Breast epithelium (tissue), 4 donors: ENCODE measurements around the gene NOB1. TPM values are rescaled to one million over a fixed set of nuclear protein-coding genes. Genes with fewer than 3 reads are reported as not detected.

Experiments
- DNase-seq, 2 donors: peaks; one replicate each; pipeline ENCODE4 v3.0.0-alpha.2; 2019; ENCODE audit warnings: low spot score in 2 of 2
- H3K27ac ChIP-seq, 2 donors: fragments of 200-600 bp; sonication (generic) in 1 of 2; one replicate each; pipeline ENCODE4 v1.5.1; 2016 to 2019; ENCODE audit warnings: mild to moderate bottlenecking in 1 of 2
- H3K27me3 ChIP-seq, 2 donors: fragments of 200-600 bp; sonication (generic) in 1 of 2; one replicate each; pipeline versions ENCODE4 v1.5.1 to v1.6.0; 2017 to 2019; ENCODE audit warnings: control low read depth in 1 of 2, mild to moderate bottlenecking in 1 of 2
- H3K36me3 ChIP-seq: fragments of 200-600 bp; one replicate; pipeline ENCODE4 v1.5.1; 2019
- H3K4me1 ChIP-seq, 2 donors: fragments of 200-600 bp; sonication (generic); one replicate each; pipeline ENCODE4 v1.5.1; 2016 to 2019; ENCODE audit warnings: control low read depth in 1 of 2
- H3K4me3 ChIP-seq, 3 donors: fragments of 200-600 bp; sonication (generic); 1 replicate in 2 of 3; 2 replicates in 1 of 3; pipeline ENCODE4 v1.5.1; 2016 to 2019; ENCODE audit warnings: mild to moderate bottlenecking in 3 of 3, moderate library complexity in 2 of 3
- H3K9me3 ChIP-seq, 2 donors: fragments of 200-600 bp; sonication (generic) in 1 of 2; one replicate each; pipeline ENCODE4 v1.5.1; 2016 to 2019; ENCODE audit warnings: control low read depth in 1 of 2
- POLR2A ChIP-seq: fragments of 450-650 bp; IDR thresholded peaks from one replicate; pipeline ENCODE4 v1.6.1; 2016; ENCODE audit warnings: antibody characterized with exemption, mild to moderate bottlenecking, moderate library complexity
- POLR2AphosphoS5 ChIP-seq, 3 donors: sonication (generic); formaldehyde crosslinking; IDR thresholded peaks; one replicate each; pipeline ENCODE4 v1.6.1; 2017; ENCODE audit warnings: antibody characterized with exemption in 3 of 3
- intact Hi-C: fragments of 100-400 bp; cut with DNase I; formaldehyde crosslinking; loops from one replicate; pipeline ENCODE4 v1.15.1; 2023; ENCODE audit warnings: low total_unique reads
- total RNA-seq, 3 donors: library from RNA; depleted of rRNA; stranded (reverse); fragments of >200 nt; gene quantifications; one replicate each; pipeline ENCODE4 v1.1.0, GENCODE V29; 2016
- TF ChIP-seq, protein P1 (sequence below), 3 donors: fragments of 450-650 bp; IDR thresholded peaks; one replicate each; pipeline ENCODE4 v1.5.1; 2016 to 2017; ENCODE audit warnings: antibody characterized with exemption in 3 of 3, mild to moderate bottlenecking in 3 of 3, moderate library complexity in 3 of 3

Gene NOB1
- total RNA-seq, 3 donors from 2014 or later = 41.6 to 45.8 (median 41.8) TPM

DNA sequence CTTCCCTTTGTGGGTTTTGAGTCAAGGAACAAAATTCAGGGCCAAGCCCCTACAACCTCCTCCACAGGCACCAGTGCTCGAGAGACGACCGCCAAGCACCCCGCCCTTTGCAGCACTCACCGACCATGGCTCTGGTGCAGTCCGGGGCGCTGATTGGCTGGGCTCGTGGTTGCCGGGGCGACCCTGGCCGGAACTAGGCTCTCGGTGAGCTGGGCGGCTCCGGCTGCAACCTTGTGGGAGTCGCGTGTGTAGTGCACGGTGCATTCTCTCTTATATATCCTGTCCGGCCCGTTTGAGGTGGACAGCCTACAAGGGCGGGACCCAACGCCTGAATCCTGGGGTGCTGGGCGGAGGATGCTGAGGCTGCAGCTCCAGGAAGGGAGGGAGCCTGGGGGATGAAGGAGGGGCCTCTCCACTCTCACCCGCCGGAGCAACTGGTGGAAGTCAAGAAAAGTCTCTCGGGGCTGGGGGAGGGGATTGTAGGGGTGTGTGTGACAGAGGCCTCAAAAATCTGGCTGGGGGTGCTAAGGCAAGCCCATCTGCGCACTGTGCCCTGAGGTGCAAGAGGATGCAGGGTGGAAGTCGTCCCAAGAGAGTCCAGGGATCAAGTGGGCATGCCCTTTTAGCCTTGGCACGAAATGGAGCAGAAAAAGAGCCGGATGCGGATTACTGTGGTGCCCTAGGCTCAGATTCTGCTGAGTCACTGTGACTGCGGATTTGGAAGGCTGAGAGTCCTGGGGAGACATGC lies 28.2 kb downstream of the NOB1 start, which contains the start of gene NQO1:
NQO1 (minus strand) TSS at position 248 of the 748 bp plus-strand sequence; CDS start at position 127, 121 bp downstream.
- intact Hi-C loops = loop anchor here (2.0 kb wide), 1 partner anchor 14 kb away; no protein-coding TSS in a partner anchor

DNA sequence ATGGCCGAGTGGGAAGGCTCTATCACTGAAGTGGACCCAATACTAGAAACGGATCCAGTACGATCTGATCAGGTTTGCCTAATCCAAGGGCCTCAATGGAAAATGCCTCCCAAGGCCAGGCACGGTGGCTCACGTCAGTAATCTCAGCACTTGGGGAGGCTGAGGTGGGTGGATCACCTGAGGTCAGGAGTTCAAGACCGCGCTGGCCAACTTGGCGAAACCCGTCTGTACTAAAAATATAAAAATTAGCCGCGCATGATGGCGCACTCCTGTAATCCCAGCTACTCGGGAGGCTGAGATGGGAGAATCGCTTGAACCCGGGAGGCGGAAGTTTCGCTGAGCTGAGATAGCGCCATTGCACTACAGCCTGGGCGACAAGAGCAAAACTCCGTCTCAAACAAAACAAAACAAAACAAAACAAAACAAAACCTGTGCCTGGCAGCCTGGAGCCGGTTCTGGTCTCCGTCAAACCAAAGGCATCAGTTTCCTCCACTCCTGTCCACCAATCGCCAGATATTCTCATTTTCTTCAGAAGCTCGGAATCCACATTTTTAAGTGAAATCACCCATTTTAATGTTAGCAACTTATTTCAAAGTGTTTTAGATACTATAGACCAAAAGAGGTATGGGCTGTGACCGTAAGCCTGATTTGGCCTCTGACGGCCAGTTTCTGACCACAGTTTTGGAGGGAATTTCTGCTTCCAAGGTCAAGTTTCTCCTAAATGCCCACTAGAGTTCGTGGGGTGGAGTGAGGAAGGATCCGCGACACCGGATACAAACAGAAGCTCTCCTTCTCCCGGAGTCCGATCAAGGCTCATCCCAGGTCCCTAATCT lies 29.0 kb downstream of the NOB1 start:
- intact Hi-C loops = loop anchor here (2.0 kb wide), 1 partner anchor 15 kb away; no protein-coding TSS in a partner anchor

More for the DNA sequence above, 28.2 kb downstream of the NOB1 start, which contains the start of gene NQO1:
- peak; percentile 38 for TF ChIP-seq POLR2A
- TF ChIP-seq, protein P1, sequence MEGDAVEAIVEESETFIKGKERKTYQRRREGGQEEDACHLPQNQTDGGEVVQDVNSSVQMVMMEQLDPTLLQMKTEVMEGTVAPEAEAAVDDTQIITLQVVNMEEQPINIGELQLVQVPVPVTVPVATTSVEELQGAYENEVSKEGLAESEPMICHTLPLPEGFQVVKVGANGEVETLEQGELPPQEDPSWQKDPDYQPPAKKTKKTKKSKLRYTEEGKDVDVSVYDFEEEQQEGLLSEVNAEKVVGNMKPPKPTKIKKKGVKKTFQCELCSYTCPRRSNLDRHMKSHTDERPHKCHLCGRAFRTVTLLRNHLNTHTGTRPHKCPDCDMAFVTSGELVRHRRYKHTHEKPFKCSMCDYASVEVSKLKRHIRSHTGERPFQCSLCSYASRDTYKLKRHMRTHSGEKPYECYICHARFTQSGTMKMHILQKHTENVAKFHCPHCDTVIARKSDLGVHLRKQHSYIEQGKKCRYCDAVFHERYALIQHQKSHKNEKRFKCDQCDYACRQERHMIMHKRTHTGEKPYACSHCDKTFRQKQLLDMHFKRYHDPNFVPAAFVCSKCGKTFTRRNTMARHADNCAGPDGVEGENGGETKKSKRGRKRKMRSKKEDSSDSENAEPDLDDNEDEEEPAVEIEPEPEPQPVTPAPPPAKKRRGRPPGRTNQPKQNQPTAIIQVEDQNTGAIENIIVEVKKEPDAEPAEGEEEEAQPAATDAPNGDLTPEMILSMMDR (IDR thresholded peaks at IDR 0.05) = no peak
- peak; percentile 28 to 65 (median 58) for TF ChIP-seq POLR2AphosphoS5 (IDR thresholded peaks at IDR 0.05)
- Histone ChIP-seq H3K4me1 (peaks cover 0 to 6% of the 10 kb centered on the region in 2 donors), H3K9me3 (no peaks in the 10 kb centered on the region), H3K27ac (peak within 1 kb of the TSS; percentile 86 to 89), H3K27me3 (no peaks in the 10 kb centered on the region), H3K4me3 (peak within 1 kb of the TSS; percentile 50 to 75 (median 60)), H3K36me3 (no peaks in the 10 kb centered on the region)
- peak; percentile 90 to 97 for DNase-seq

DNA sequence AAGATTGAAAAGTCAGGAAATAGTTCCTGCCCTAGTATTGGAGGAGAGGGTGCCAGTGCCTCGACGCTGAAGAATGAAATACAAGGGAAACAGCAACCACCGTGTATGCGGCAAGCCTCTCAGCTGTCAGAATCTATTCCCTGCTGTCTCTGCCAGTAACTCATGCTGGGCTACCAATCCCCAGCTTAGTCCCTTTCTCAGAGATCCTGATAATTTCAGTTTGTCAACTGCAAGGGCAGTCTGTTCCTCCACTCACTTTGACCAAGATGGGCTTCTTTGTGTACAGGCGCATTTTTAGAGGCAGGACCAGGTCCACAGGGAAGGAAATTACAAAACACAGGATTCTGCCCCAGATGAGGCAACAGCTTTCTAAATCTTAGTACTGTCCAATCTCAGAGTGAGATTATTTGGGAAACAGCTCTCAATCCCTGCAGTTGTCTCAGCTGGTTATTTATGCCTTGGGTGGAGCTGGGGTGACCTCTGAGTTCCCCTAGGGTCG lies 29.7 kb downstream of the NOB1 start:
- intact Hi-C loops = no loop called here
- Histone ChIP-seq H3K36me3 (no peaks in the 10 kb centered on the region), H3K4me1 (peaks cover 0 to 6% of the 10 kb centered on the region in 2 donors), H3K27ac (peak overlapping the region; percentile 86 to 89), H3K9me3 (no peaks in the 10 kb centered on the region), H3K27me3 (no peaks in the 10 kb centered on the region), H3K4me3 (peak overlapping the region in 2 of 3 donors; percentile 0 to 75)
- DNase-seq = no peak
- no peak for TF ChIP-seq POLR2A
- no peak for TF ChIP-seq POLR2AphosphoS5 (IDR thresholded peaks at IDR 0.05)
- TF ChIP-seq, protein P1 (IDR thresholded peaks at IDR 0.05) = no peak

More for the DNA sequence above, 29.0 kb downstream of the NOB1 start:
- Histone ChIP-seq H3K9me3 (no peaks in the 10 kb centered on the region), H3K4me3 (peak overlapping the region; percentile 50 to 75 (median 60)), H3K36me3 (no peaks in the 10 kb centered on the region), H3K27me3 (no peaks in the 10 kb centered on the region), H3K27ac (peak overlapping the region; percentile 86 to 89), H3K4me1 (peaks cover 0 to 6% of the 10 kb centered on the region in 2 donors)
- no peak for DNase-seq
- TF ChIP-seq POLR2AphosphoS5 (IDR thresholded peaks at IDR 0.05) (no peak), POLR2A (no peak)
- TF ChIP-seq, protein P1 (IDR thresholded peaks at IDR 0.05) = no peak

DNA sequence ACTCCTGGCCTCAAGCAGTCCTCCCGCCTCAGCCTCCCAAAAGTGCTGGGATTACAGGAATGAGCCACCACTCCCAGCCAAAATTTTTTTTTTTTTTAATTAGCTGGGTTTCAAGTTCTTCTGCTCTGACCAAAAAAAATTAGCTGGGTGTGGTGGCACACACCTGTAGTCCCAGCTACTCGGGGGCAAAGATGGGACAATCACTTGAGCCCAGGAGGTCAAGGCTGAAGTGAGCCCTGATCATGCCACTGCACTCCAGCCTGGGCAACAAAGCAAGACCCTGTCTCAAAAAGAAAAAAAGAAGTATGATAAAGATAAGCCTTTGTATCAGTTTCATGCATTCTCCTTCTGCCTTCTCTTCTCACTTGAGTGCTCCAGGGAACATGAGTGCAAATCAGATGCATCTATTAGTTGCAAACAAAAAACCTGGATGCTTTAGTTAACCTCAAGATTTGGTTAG lies 30.3 kb downstream of the NOB1 start:
- no peak for TF ChIP-seq POLR2AphosphoS5 (IDR thresholded peaks at IDR 0.05)
- TF ChIP-seq, protein P1 (IDR thresholded peaks at IDR 0.05) = no peak
- TF ChIP-seq POLR2A = no peak
- DNase-seq = no peak
- peaks cover 0 to 6% of the 10 kb centered on the region in 2 donors for H3K4me1 ChIP-seq
- intact Hi-C loops = no loop called here
- H3K27me3 ChIP-seq = no peaks in the 10 kb centered on the region
- H3K27ac ChIP-seq = peak overlapping the region; percentile 86 to 89
- no peaks in the 10 kb centered on the region for H3K9me3 ChIP-seq
- no peaks in the 10 kb centered on the region for H3K36me3 ChIP-seq
- peak overlapping the region in 1 of 3 donors; percentile 75 for H3K4me3 ChIP-seq
